ENCODE results near the gene SNRPA.

GRCh38 chr19:40714441-40715299 is 36.3 kb upstream of the SNRPA start:
- TF ChIP-seq CTCF (IDR thresholded peaks at IDR 0.05; ENCODE audit: borderline replicate concordance, extremely low read depth, low read length, poor library complexity, severe bottlenecking) (peak; percentile 21), EZH2 (IDR thresholded peaks at IDR 0.05; ENCODE audit: borderline replicate concordance, low read depth, low read length, severe bottlenecking) (no peak)
